HUES6 (cell line): ENCODE data around the gene TCOF1.

Experiments
- H3K27ac ChIP-seq: 2 replicates; pipeline ENCODE4 v1.7.0; 2013; ENCODE audit warnings: low read depth, mild to moderate bottlenecking, low read length, inconsistent platforms
- H3K27me3 ChIP-seq: 2 replicates; pipeline ENCODE4 v1.6.1; 2013; ENCODE audit warnings: low read length; ENCODE audit not compliant: control insufficient read depth, insufficient read depth
- H3K36me3 ChIP-seq: 2 replicates; pipeline ENCODE4 v1.6.1; 2013; ENCODE audit warnings: low read length; ENCODE audit not compliant: control insufficient read depth, insufficient read depth
- H3K4me1 ChIP-seq: 2 replicates; pipeline ENCODE4 v1.6.1; 2013; ENCODE audit warnings: low read length; ENCODE audit not compliant: control insufficient read depth, insufficient read depth
- H3K4me3 ChIP-seq: 2 replicates; pipeline ENCODE4 v1.5.1; 2013; ENCODE audit warnings: low read depth, low read length
- H3K9ac ChIP-seq: one replicate; pipeline ENCODE4 v1.6.1; 2013; ENCODE audit warnings: mild to moderate bottlenecking, low read length
- H3K9me3 ChIP-seq: 2 replicates; pipeline ENCODE4 v1.6.1; 2013; ENCODE audit warnings: low read depth, low read length; ENCODE audit not compliant: control insufficient read depth, insufficient read depth

The TCOF1 gene

GRCh38 chr5:150357326-150358260, at the start of gene TCOF1:
Gene TCOF1 (plus strand): TSS chr5:150357697. CDS start chr5:150357747, 50 bp downstream.
- H3K4me1 ChIP-seq: peaks cover 8% of the 10 kb centered on the region
- peak within 1 kb of the TSS; percentile 86 for H3K27ac ChIP-seq
- H3K4me3 ChIP-seq: peak within 1 kb of the TSS; percentile 82
- no peaks in the 10 kb centered on the region for H3K27me3 ChIP-seq
- no peaks in the 10 kb centered on the region for H3K9me3 ChIP-seq
- peak within 1 kb of the TSS; percentile 95 for H3K9ac ChIP-seq
- peaks cover 32% of the 10 kb centered on the region for H3K36me3 ChIP-seq

GRCh38 chr5:150309101-150309885, 48.2 kb upstream of the TCOF1 start:
- Histone ChIP-seq H3K36me3 (no peaks in the 10 kb centered on the region), H3K27me3 (no peaks in the 10 kb centered on the region), H3K9ac (no peak overlapping the region), H3K4me1 (peaks cover 18% of the 10 kb centered on the region), H3K4me3 (no peak overlapping the region), H3K27ac (no peak overlapping the region), H3K9me3 (no peaks in the 10 kb centered on the region)

GRCh38 chr5:150309886-150310239, 47.6 kb upstream of the TCOF1 start:
- no peak overlapping the region for H3K4me3 ChIP-seq
- H3K27ac ChIP-seq: no peak overlapping the region

GRCh38 chr5:150310246-150310645, 47.3 kb upstream of the TCOF1 start:
- H3K9me3 ChIP-seq: no peaks in the 10 kb centered on the region
- no peak overlapping the region for H3K4me3 ChIP-seq
- H3K27me3 ChIP-seq: no peaks in the 10 kb centered on the region
- no peak overlapping the region for H3K27ac ChIP-seq
- H3K9ac ChIP-seq: no peak overlapping the region
- H3K4me1 ChIP-seq: peaks cover 12% of the 10 kb centered on the region
- H3K36me3 ChIP-seq: no peaks in the 10 kb centered on the region

More at GRCh38 chr5:150309886-150310239, 47.6 kb upstream of the TCOF1 start:
- Histone ChIP-seq H3K4me1 (peaks cover 16% of the 10 kb centered on the region), H3K27me3 (no peaks in the 10 kb centered on the region), H3K9ac (no peak overlapping the region), H3K9me3 (no peaks in the 10 kb centered on the region), H3K36me3 (no peaks in the 10 kb centered on the region)

GRCh38 chr5:150311015-150311692, 46.3 kb upstream of the TCOF1 start:
- peaks cover 5% of the 10 kb centered on the region; the same call in 1 of the 2 replicates for H3K4me1 ChIP-seq
- H3K27me3 ChIP-seq: no peaks in the 10 kb centered on the region
- no peak overlapping the region for H3K9ac ChIP-seq
- H3K9me3 ChIP-seq: no peaks in the 10 kb centered on the region
- no peaks in the 10 kb centered on the region for H3K36me3 ChIP-seq
- no peak overlapping the region for H3K4me3 ChIP-seq
- H3K27ac ChIP-seq: no peak overlapping the region

GRCh38 chr5:150312518-150312917, 45.0 kb upstream of the TCOF1 start:
- H3K9ac ChIP-seq: no peak overlapping the region
- no peak overlapping the region for H3K27ac ChIP-seq
- no peaks in the 10 kb centered on the region for H3K27me3 ChIP-seq
- H3K36me3 ChIP-seq: no peaks in the 10 kb centered on the region
- peaks cover 11% of the 10 kb centered on the region; the same call in 1 of the 2 replicates for H3K4me1 ChIP-seq
- H3K9me3 ChIP-seq: no peaks in the 10 kb centered on the region
- H3K4me3 ChIP-seq: no peak overlapping the region

GRCh38 chr5:150313501-150313900, 44.0 kb upstream of the TCOF1 start:
- H3K27me3 ChIP-seq: no peaks in the 10 kb centered on the region
- no peak overlapping the region for H3K27ac ChIP-seq
- H3K9ac ChIP-seq: no peak overlapping the region
- H3K36me3 ChIP-seq: no peaks in the 10 kb centered on the region
- no peak overlapping the region for H3K4me3 ChIP-seq
- peaks cover 19% of the 10 kb centered on the region; the same call in 1 of the 2 replicates for H3K4me1 ChIP-seq
- H3K9me3 ChIP-seq: no peaks in the 10 kb centered on the region

- no peaks in the 10 kb centered on the region for H3K9me3 ChIP-seq
- no peak overlapping the region for H3K9ac ChIP-seq
- no peaks in the 10 kb centered on the region for H3K36me3 ChIP-seq
- peaks cover 25% of the 10 kb centered on the region; the same call in 1 of the 2 replicates for H3K4me1 ChIP-seq
- H3K27ac ChIP-seq: no peak overlapping the region
- no peak overlapping the region for H3K4me3 ChIP-seq
- no peaks in the 10 kb centered on the region for H3K27me3 ChIP-seq
Measured at GRCh38 chr5:150313921-150314716, 43.4 kb upstream of the TCOF1 start.

GRCh38 chr5:150315245-150315644, 42.3 kb upstream of the TCOF1 start:
- Histone ChIP-seq H3K4me3 (no peak overlapping the region), H3K4me1 (peaks cover 30% of the 10 kb centered on the region; the same call in 1 of the 2 replicates), H3K27me3 (no peaks in the 10 kb centered on the region), H3K9me3 (no peaks in the 10 kb centered on the region), H3K9ac (no peak overlapping the region), H3K27ac (no peak overlapping the region), H3K36me3 (no peaks in the 10 kb centered on the region)

- no peaks in the 10 kb centered on the region for H3K9me3 ChIP-seq
- H3K27me3 ChIP-seq: no peaks in the 10 kb centered on the region
- H3K27ac ChIP-seq: no peak overlapping the region
- H3K4me3 ChIP-seq: no peak overlapping the region
- no peak overlapping the region for H3K9ac ChIP-seq
- peaks cover 32% of the 10 kb centered on the region; the same call in 1 of the 2 replicates for H3K4me1 ChIP-seq
- H3K36me3 ChIP-seq: no peaks in the 10 kb centered on the region
Measured at GRCh38 chr5:150316320-150316719, 41.2 kb upstream of the TCOF1 start.
